ENCODE data around the gene GARRE1.

The GARRE1 gene

GRCh38 chr19:34282611-34283519, 28.5 kb downstream of the GARRE1 start:
- TF ChIP-seq CTCF (conservative IDR thresholded peaks at IDR 0.05; ENCODE audit: low read depth, low read length) = no peak
- H3K4me3 ChIP-seq (ENCODE audit: low read length) = no peak overlapping the region
- no peak for DNase-seq (ENCODE audit: low read depth)

GRCh38 chr19:34284505-34284904, 30.2 kb downstream of the GARRE1 start:
- TF ChIP-seq CTCF (conservative IDR thresholded peaks at IDR 0.05; ENCODE audit: low read depth, low read length) = no peak
- no peak overlapping the region for H3K4me3 ChIP-seq (ENCODE audit: low read length)
- DNase-seq (ENCODE audit: low read depth) = no peak

- TF ChIP-seq CTCF (conservative IDR thresholded peaks at IDR 0.05; ENCODE audit: low read depth, low read length) = no peak
- no peak overlapping the region for H3K4me3 ChIP-seq (ENCODE audit: low read length)
- no peak for DNase-seq (ENCODE audit: low read depth)
Observed at GRCh38 chr19:34287662-34288140, 33.3 kb downstream of the GARRE1 start.

GRCh38 chr19:34288381-34288780, 34.0 kb downstream of the GARRE1 start:
- H3K4me3 ChIP-seq (ENCODE audit: low read length) = no peak overlapping the region
- DNase-seq (ENCODE audit: low read depth) = no peak
- TF ChIP-seq CTCF (conservative IDR thresholded peaks at IDR 0.05; ENCODE audit: low read depth, low read length) = no peak

- no peak for TF ChIP-seq CTCF (conservative IDR thresholded peaks at IDR 0.05; ENCODE audit: low read depth, low read length)
- H3K4me3 ChIP-seq (ENCODE audit: low read length) = no peak overlapping the region
- DNase-seq (ENCODE audit: low read depth) = no peak
Observed at GRCh38 chr19:34291235-34291634, 36.9 kb downstream of the GARRE1 start.

- no peak overlapping the region for H3K4me3 ChIP-seq (ENCODE audit: low read length)
- no peak for TF ChIP-seq CTCF (conservative IDR thresholded peaks at IDR 0.05; ENCODE audit: low read depth, low read length)
- no peak for DNase-seq (ENCODE audit: low read depth)
Observed at GRCh38 chr19:34295103-34295502, 40.7 kb downstream of the GARRE1 start.
